Panc1 (cell line): ENCODE data around the gene ATXN2. TPM values are rescaled to one million over a fixed set of nuclear protein-coding genes. Genes with fewer than 3 reads are reported as not detected.
"Not testable (repeated sequence)": the region's sequence is repeated elsewhere in the genome, so short reads cannot be mapped to it uniquely, and the experiment has no call there.

Source experiments
- ATAC-seq: fragments of 200-7000 bp; cut with Tn5 transposase; 2 replicates; pipeline ENCODE4 v1.9.1; 2020; ENCODE audit warnings: mild to moderate bottlenecking, moderate library complexity
- BruUV-seq: library from RNA; stranded (reverse); fragments of 400-500 nt; replicated peaks from 2 replicates; lab custom pipeline; 2021; lab: Mats Ljungman, UMichigan
- CTCF ChIA-PET: fragments of 300-600 bp; sonication (Branson Sonifier 250); formaldehyde crosslinking; loops from one replicate; lab custom pipeline; 2022; ENCODE audit warnings: antibody characterized with exemption; lab: Charles Lee
- POLR2A ChIA-PET: fragments of 300-600 bp; sonication (Branson Sonifier 250); formaldehyde crosslinking; loops from one replicate; lab custom pipeline; 2022; ENCODE audit warnings: antibody characterized with exemption; lab: Charles Lee
- DNase-seq: peaks from one replicate; pipeline ENCODE4 v3.0.0-alpha.2; 2010; ENCODE audit warnings: low read depth, low spot score
- H3K27ac ChIP-seq: 2 replicates; pipeline ENCODE4 v1.5.1; 2011; ENCODE audit warnings: mild to moderate bottlenecking, low read length, inconsistent platforms
- H3K27me3 ChIP-seq: fragments of 200-500 bp; sonication (Bioruptor generic); 2 replicates; pipeline ENCODE4 v1.6.0; 2014; ENCODE audit warnings: low read length, inconsistent platforms; ENCODE audit not compliant: control insufficient read depth, insufficient read depth
- H3K36me3 ChIP-seq: fragments of 200-500 bp; sonication (Bioruptor generic); 2 replicates; pipeline ENCODE4 v1.5.1; 2014; ENCODE audit warnings: inconsistent platforms, mild to moderate bottlenecking, low read length, moderate library complexity; ENCODE audit not compliant: control insufficient read depth, insufficient read depth
- H3K4me1 ChIP-seq: 2 replicates; pipeline ENCODE4 v1.5.1; 2011; ENCODE audit warnings: inconsistent platforms, mild to moderate bottlenecking, low read length, moderate library complexity; ENCODE audit not compliant: control insufficient read depth, insufficient read depth
- H3K4me3 ChIP-seq, 2 experiments: 2 replicates each; pipeline ENCODE4 v1.5.1; 2011 to 2012; ENCODE audit warnings: low read depth in 2 of 2, low read length in 2 of 2, mild to moderate bottlenecking in 2 of 2, inconsistent platforms in 1 of 2, moderate library complexity in 1 of 2
- H3K9me3 ChIP-seq: fragments of 200-500 bp; sonication (Bioruptor generic); 2 replicates; pipeline ENCODE4 v1.5.1; 2014; ENCODE audit warnings: low read depth, mild to moderate bottlenecking, inconsistent platforms, low read length, moderate library complexity; ENCODE audit not compliant: control insufficient read depth, insufficient read depth
- POLR2AphosphoS5 ChIP-seq: IDR thresholded peaks from 2 replicates; pipeline ENCODE4 v1.6.1; 2012; ENCODE audit warnings: mild to moderate bottlenecking, low read depth, low read length, moderate library complexity
- SIN3A ChIP-seq: IDR thresholded peaks from 2 replicates; pipeline ENCODE4 v1.6.1; 2012; ENCODE audit warnings: low read depth, mild to moderate bottlenecking, low read length, moderate library complexity, borderline replicate concordance; ENCODE audit not compliant: insufficient read depth
- TCF7L2 ChIP-seq: IDR thresholded peaks from 2 replicates; pipeline ENCODE4 v1.6.1; 2011; ENCODE audit warnings: mild to moderate bottlenecking, low read depth, low read length, inconsistent platforms
- in situ Hi-C: cut with HindIII; loops from 2 replicates; pipeline ENCODE4 v1.10.0; 2016; ENCODE audit warnings: low sequenced_read_pairs, low pct_unique_long_range_greater_than_20kb
- intact Hi-C: fragments of 100-400 bp; cut with micrococcal nuclease; formaldehyde crosslinking; loops from one replicate; pipeline ENCODE4 v1.10.0; 2022; ENCODE audit not compliant: unreplicated experiment
- total RNA-seq: library from RNA; stranded (reverse); gene quantifications from one replicate; pipeline ENCODE4 v1.2.1, GENCODE V29; 2021; ENCODE audit not compliant: unreplicated experiment
- TF ChIP-seq, protein P1 (sequence below): fragments of 450-650 bp; IDR thresholded peaks from 2 replicates; pipeline ENCODE4 v1.5.1; 2017; ENCODE audit warnings: mild to moderate bottlenecking
- TF ChIP-seq, protein P2 (sequence below), 2 experiments: IDR thresholded peaks; 2 replicates each; pipeline ENCODE4 v1.6.1; 2011 to 2012; ENCODE audit warnings: low read depth in 2 of 2, control low read depth in 1 of 2, low read length in 1 of 2, mild to moderate bottlenecking in 1 of 2, moderate library complexity in 1 of 2; ENCODE audit not compliant: insufficient read depth in 1 of 2

ATXN2 gene
- total RNA-seq, 1 experiment from 2014 or later, result 77.6 TPM

DNA sequence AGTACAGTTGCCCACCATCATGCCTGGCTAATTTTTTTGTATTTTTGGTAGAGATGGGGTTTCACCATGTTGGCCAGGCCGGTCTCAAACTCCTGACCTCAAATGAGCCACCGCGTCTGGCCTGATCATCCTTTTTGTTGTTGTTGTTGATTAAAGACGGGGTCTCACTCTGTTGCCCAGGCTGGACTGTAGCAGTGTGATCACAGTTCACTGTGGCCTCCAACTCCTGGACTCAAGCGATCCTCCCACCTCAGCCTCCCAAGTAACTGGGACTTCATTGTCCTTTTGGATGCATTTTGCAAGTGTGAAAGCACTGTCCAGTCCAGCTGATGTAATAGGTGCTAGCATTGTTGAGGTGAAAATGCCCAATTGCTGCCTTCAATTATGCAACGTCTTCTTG is 27.1 kb upstream of the ATXN2 start:
- Histone ChIP-seq H3K9me3 (no peaks in the 10 kb centered on the region), H3K4me1 (no peaks in the 10 kb centered on the region), H3K27me3 (no peaks in the 10 kb centered on the region), H3K4me3 (no peak overlapping the region), H3K36me3 (no peaks in the 10 kb centered on the region), H3K27ac (no peak overlapping the region)
- in situ Hi-C loops (no loop called here), intact Hi-C loops (no loop called here)
- ChIA-PET CTCF (no interaction called here), POLR2A (no interaction called here)
- ATAC-seq (no peak), DNase-seq (no peak)
- TF ChIP-seq SIN3A, result no peak
- TF ChIP-seq, protein P1, sequence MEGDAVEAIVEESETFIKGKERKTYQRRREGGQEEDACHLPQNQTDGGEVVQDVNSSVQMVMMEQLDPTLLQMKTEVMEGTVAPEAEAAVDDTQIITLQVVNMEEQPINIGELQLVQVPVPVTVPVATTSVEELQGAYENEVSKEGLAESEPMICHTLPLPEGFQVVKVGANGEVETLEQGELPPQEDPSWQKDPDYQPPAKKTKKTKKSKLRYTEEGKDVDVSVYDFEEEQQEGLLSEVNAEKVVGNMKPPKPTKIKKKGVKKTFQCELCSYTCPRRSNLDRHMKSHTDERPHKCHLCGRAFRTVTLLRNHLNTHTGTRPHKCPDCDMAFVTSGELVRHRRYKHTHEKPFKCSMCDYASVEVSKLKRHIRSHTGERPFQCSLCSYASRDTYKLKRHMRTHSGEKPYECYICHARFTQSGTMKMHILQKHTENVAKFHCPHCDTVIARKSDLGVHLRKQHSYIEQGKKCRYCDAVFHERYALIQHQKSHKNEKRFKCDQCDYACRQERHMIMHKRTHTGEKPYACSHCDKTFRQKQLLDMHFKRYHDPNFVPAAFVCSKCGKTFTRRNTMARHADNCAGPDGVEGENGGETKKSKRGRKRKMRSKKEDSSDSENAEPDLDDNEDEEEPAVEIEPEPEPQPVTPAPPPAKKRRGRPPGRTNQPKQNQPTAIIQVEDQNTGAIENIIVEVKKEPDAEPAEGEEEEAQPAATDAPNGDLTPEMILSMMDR, result no peak
- TF ChIP-seq, protein P2, sequence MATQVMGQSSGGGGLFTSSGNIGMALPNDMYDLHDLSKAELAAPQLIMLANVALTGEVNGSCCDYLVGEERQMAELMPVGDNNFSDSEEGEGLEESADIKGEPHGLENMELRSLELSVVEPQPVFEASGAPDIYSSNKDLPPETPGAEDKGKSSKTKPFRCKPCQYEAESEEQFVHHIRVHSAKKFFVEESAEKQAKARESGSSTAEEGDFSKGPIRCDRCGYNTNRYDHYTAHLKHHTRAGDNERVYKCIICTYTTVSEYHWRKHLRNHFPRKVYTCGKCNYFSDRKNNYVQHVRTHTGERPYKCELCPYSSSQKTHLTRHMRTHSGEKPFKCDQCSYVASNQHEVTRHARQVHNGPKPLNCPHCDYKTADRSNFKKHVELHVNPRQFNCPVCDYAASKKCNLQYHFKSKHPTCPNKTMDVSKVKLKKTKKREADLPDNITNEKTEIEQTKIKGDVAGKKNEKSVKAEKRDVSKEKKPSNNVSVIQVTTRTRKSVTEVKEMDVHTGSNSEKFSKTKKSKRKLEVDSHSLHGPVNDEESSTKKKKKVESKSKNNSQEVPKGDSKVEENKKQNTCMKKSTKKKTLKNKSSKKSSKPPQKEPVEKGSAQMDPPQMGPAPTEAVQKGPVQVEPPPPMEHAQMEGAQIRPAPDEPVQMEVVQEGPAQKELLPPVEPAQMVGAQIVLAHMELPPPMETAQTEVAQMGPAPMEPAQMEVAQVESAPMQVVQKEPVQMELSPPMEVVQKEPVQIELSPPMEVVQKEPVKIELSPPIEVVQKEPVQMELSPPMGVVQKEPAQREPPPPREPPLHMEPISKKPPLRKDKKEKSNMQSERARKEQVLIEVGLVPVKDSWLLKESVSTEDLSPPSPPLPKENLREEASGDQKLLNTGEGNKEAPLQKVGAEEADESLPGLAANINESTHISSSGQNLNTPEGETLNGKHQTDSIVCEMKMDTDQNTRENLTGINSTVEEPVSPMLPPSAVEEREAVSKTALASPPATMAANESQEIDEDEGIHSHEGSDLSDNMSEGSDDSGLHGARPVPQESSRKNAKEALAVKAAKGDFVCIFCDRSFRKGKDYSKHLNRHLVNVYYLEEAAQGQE (IDR thresholded peaks at IDR 0.05; ENCODE audit: insufficient read depth in 1 of 2, low read depth in 2 of 2, low read length in 1 of 2), result no peak
- no peak for TF ChIP-seq POLR2AphosphoS5
- no peak for TF ChIP-seq TCF7L2
- BruUV-seq, result no TSS peak

DNA sequence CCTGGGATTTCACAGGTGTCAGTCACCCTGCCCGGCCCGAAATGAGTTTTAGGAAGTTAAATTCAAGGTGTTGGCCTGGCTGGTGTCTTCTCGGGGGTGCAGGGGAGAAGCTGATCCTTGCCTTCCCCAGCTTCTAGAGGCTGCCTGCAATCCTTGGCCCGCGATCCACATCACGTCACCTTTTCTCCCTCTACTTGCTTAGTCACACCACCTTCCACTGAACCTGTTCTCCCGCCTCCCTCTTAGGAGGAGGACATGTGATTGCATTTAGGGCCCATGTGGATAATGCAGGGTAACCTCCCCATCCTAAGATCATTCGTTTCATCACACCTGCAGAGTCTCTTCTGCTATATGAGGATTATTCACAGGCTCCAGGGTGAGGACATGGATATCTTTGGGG is 25.4 kb upstream of the ATXN2 start:
- Histone ChIP-seq H3K9me3 (no peaks in the 10 kb centered on the region), H3K27me3 (no peaks in the 10 kb centered on the region), H3K4me1 (no peaks in the 10 kb centered on the region), H3K4me3 (no peak overlapping the region), H3K27ac (no peak overlapping the region), H3K36me3 (no peaks in the 10 kb centered on the region)
- ChIA-PET POLR2A (no interaction called here), CTCF (no interaction called here)
- DNase-seq (no peak), ATAC-seq (peak; percentile 28; the same call in 1 of the 2 replicates)
- no peak for TF ChIP-seq SIN3A
- TF ChIP-seq TCF7L2, result no peak
- TF ChIP-seq, protein P2 (IDR thresholded peaks at IDR 0.05; ENCODE audit: insufficient read depth in 1 of 2, low read depth in 2 of 2, low read length in 1 of 2), result no peak
- TF ChIP-seq, protein P1, result no peak
- no peak for TF ChIP-seq POLR2AphosphoS5
- no TSS peak for BruUV-seq
- intact Hi-C loops, result no loop called here
- in situ Hi-C loops, result no loop called here

DNA sequence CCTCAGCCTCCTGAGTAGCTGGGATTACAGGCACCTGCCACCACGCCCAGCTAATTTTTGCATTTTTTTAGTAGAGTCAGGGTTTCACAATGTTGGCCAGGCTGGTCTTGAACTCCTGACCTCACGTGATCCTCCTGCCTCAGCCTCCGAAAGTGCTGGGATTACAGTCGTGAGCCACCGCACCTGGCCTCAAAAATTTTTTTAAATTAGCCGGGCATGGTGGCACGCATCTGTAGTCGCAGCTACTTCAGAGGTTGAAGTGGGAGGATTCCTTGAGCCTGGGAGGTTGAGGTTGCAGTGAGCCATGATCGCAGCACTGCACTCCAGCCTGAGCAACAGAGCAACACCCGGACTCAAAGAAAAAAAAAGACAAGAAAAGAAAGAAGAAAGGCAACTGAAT is 18.7 kb upstream of the ATXN2 start:
- H3K27ac ChIP-seq, H3K36me3 ChIP-seq, CTCF ChIA-PET, H3K27me3 ChIP-seq, intact Hi-C loops, H3K4me3 ChIP-seq, POLR2A ChIA-PET, H3K9me3 ChIP-seq, ATAC-seq, DNase-seq, in situ Hi-C loops, BruUV-seq, H3K4me1 ChIP-seq: not testable (repeated sequence)
